Measurements from ENCODE around the gene ABCC8.

The ABCC8 gene

GRCh38 chr11:17479284-17480214, 2.9 kb upstream of the ABCC8 start:
- no peaks in the 10 kb centered on the region; the same call in none of the 2 replicates for H3K27me3 ChIP-seq (replicated peaks; ENCODE audit: control insufficient read depth, insufficient read depth, low read length)
- no peaks in the 10 kb centered on the region for H3K36me3 ChIP-seq (ENCODE audit: control insufficient read depth, insufficient read depth, low read length)
- DNase-seq (ENCODE audit: extremely low read depth, insufficient read length): no peak
- no peak for TF ChIP-seq CTCF (IDR thresholded peaks at IDR 0.05; ENCODE audit: insufficient read depth, low read length, poor library complexity, severe bottlenecking)
- no peak overlapping the region for H3K4me3 ChIP-seq (replicated peaks; ENCODE audit: low read depth, low read length)

GRCh38 chr11:17478070-17478469, 1.4 kb upstream of the ABCC8 start:
- Histone ChIP-seq H3K4me3 (replicated peaks; ENCODE audit: low read depth, low read length) (no peak overlapping the region), H3K36me3 (ENCODE audit: control insufficient read depth, insufficient read depth, low read length) (no peaks in the 10 kb centered on the region), H3K27me3 (replicated peaks; ENCODE audit: control insufficient read depth, insufficient read depth, low read length) (no peaks in the 10 kb centered on the region; the same call in none of the 2 replicates)
- TF ChIP-seq CTCF (IDR thresholded peaks at IDR 0.05; ENCODE audit: insufficient read depth, low read length, poor library complexity, severe bottlenecking): no peak
- DNase-seq (ENCODE audit: extremely low read depth, insufficient read length): no peak

GRCh38 chr11:17477361-17477760, 716 bp upstream of the ABCC8 start:
- H3K36me3 ChIP-seq (ENCODE audit: control insufficient read depth, insufficient read depth, low read length): no peaks in the 10 kb centered on the region
- no peaks in the 10 kb centered on the region; the same call in none of the 2 replicates for H3K27me3 ChIP-seq (replicated peaks; ENCODE audit: control insufficient read depth, insufficient read depth, low read length)
- TF ChIP-seq CTCF (IDR thresholded peaks at IDR 0.05; ENCODE audit: insufficient read depth, low read length, poor library complexity, severe bottlenecking): no peak
- no peak overlapping the region for H3K4me3 ChIP-seq (replicated peaks; ENCODE audit: low read depth, low read length)
- DNase-seq (ENCODE audit: extremely low read depth, insufficient read length): no peak

GRCh38 chr11:17477084-17477333, 364 bp upstream of the ABCC8 start:
- no peaks in the 10 kb centered on the region; the same call in none of the 2 replicates for H3K27me3 ChIP-seq (replicated peaks; ENCODE audit: control insufficient read depth, insufficient read depth, low read length)
- H3K4me3 ChIP-seq (replicated peaks; ENCODE audit: low read depth, low read length): no peak overlapping the region
- TF ChIP-seq CTCF (IDR thresholded peaks at IDR 0.05; ENCODE audit: insufficient read depth, low read length, poor library complexity, severe bottlenecking): no peak
- H3K36me3 ChIP-seq (ENCODE audit: control insufficient read depth, insufficient read depth, low read length): no peaks in the 10 kb centered on the region
- no peak for DNase-seq (ENCODE audit: extremely low read depth, insufficient read length)

- Histone ChIP-seq H3K36me3 (ENCODE audit: control insufficient read depth, insufficient read depth, low read length) (no peaks in the 10 kb centered on the region), H3K27me3 (replicated peaks; ENCODE audit: control insufficient read depth, insufficient read depth, low read length) (no peaks in the 10 kb centered on the region; the same call in none of the 2 replicates), H3K4me3 (replicated peaks; ENCODE audit: low read depth, low read length) (no peak overlapping the region)
- DNase-seq (ENCODE audit: extremely low read depth, insufficient read length): no peak
- TF ChIP-seq CTCF (IDR thresholded peaks at IDR 0.05; ENCODE audit: insufficient read depth, low read length, poor library complexity, severe bottlenecking): no peak
These were observed 854 bp downstream of the ABCC8 start for GRCh38 chr11:17475666-17476316.
